ENCODE results near the gene CYP1B1.

Gene CYP1B1

GRCh38 chr2:38056216-38056615 is 19.7 kb downstream of the CYP1B1 start:
- H3K79me2 ChIP-seq (ENCODE audit: low read length), result no peaks in the 10 kb centered on the region
- H3K4me2 ChIP-seq (ENCODE audit: low read depth, low read length), result no peak overlapping the region
- no peaks in the 10 kb centered on the region for H4K20me1 ChIP-seq (ENCODE audit: insufficient read depth, low read length)
- H3K9me3 ChIP-seq (replicated peaks; ENCODE audit: insufficient read depth, low read length), result no peaks in the 10 kb centered on the region
- no peaks in the 10 kb centered on the region for H3K36me3 ChIP-seq (replicated peaks; ENCODE audit: insufficient read depth, low read length)
- no peak overlapping the region for H2AFZ ChIP-seq (ENCODE audit: low read length)
- TF ChIP-seq EZH2phosphoT487 (IDR thresholded peaks at IDR 0.05; ENCODE audit: low read length) (no peak), CTCF (IDR thresholded peaks at IDR 0.05; ENCODE audit: low read length) (no peak), EZH2 (optimal IDR thresholded peaks at IDR 0.05; ENCODE audit: low read depth, low read length) (no peak)
- no peaks in the 10 kb centered on the region for H3K4me1 ChIP-seq (ENCODE audit: low read length)
- H3F3A ChIP-seq (ENCODE audit: insufficient read depth, low read length), result no peaks in the 10 kb centered on the region
- no peak overlapping the region for H3K9ac ChIP-seq (ENCODE audit: low read length)
- no peaks in the 10 kb centered on the region for H3K27me3 ChIP-seq (replicated peaks; ENCODE audit: insufficient read depth, low read length)
- no peaks in the 10 kb centered on the region for H3K9me2 ChIP-seq (replicated peaks; ENCODE audit: insufficient read depth, low read length)
- DNase-seq, result no peak
- H3K27ac ChIP-seq (ENCODE audit: low read length), result no peak overlapping the region
- no peak overlapping the region for H3K4me3 ChIP-seq (ENCODE audit: low read length)

- H3K4me3 ChIP-seq (ENCODE audit: low read length), result no peak overlapping the region
- H3K79me2 ChIP-seq (ENCODE audit: low read length), result no peaks in the 10 kb centered on the region
- no peaks in the 10 kb centered on the region for H3K36me3 ChIP-seq (replicated peaks; ENCODE audit: insufficient read depth, low read length)
- no peaks in the 10 kb centered on the region for H4K20me1 ChIP-seq (ENCODE audit: insufficient read depth, low read length)
- no peaks in the 10 kb centered on the region for H3K9me2 ChIP-seq (replicated peaks; ENCODE audit: insufficient read depth, low read length)
- no peaks in the 10 kb centered on the region for H3K4me1 ChIP-seq (ENCODE audit: low read length)
- DNase-seq, result no peak
- no peaks in the 10 kb centered on the region for H3K27me3 ChIP-seq (replicated peaks; ENCODE audit: insufficient read depth, low read length)
- no peak overlapping the region for H2AFZ ChIP-seq (ENCODE audit: low read length)
- no peak overlapping the region for H3K9ac ChIP-seq (ENCODE audit: low read length)
- no peak overlapping the region for H3K27ac ChIP-seq (ENCODE audit: low read length)
- H3K4me2 ChIP-seq (ENCODE audit: low read depth, low read length), result no peak overlapping the region
- H3K9me3 ChIP-seq (replicated peaks; ENCODE audit: insufficient read depth, low read length), result no peaks in the 10 kb centered on the region
- no peak for TF ChIP-seq EZH2 (optimal IDR thresholded peaks at IDR 0.05; ENCODE audit: low read depth, low read length)
- no peak for TF ChIP-seq EZH2phosphoT487 (IDR thresholded peaks at IDR 0.05; ENCODE audit: low read length)
- no peak for TF ChIP-seq CTCF (IDR thresholded peaks at IDR 0.05; ENCODE audit: low read length)
- H3F3A ChIP-seq (ENCODE audit: insufficient read depth, low read length), result no peaks in the 10 kb centered on the region
These were observed 30.1 kb downstream of the CYP1B1 start for GRCh38 chr2:38045811-38046210.

GRCh38 chr2:38039121-38039910 is 36.6 kb downstream of the CYP1B1 start:
- no peak for TF ChIP-seq EZH2 (optimal IDR thresholded peaks at IDR 0.05; ENCODE audit: low read depth, low read length)
- no peak for TF ChIP-seq EZH2phosphoT487 (IDR thresholded peaks at IDR 0.05; ENCODE audit: low read length)
- no peak for TF ChIP-seq CTCF (IDR thresholded peaks at IDR 0.05; ENCODE audit: low read length)
- no peak for DNase-seq
- Histone ChIP-seq H3F3A (ENCODE audit: insufficient read depth, low read length) (no peaks in the 10 kb centered on the region), H3K4me1 (ENCODE audit: low read length) (no peaks in the 10 kb centered on the region), H2AFZ (ENCODE audit: low read length) (no peak overlapping the region), H3K27me3 (replicated peaks; ENCODE audit: insufficient read depth, low read length) (no peaks in the 10 kb centered on the region), H3K27ac (ENCODE audit: low read length) (no peak overlapping the region), H3K9me2 (replicated peaks; ENCODE audit: insufficient read depth, low read length) (no peaks in the 10 kb centered on the region), H4K20me1 (ENCODE audit: insufficient read depth, low read length) (no peaks in the 10 kb centered on the region), H3K9ac (ENCODE audit: low read length) (no peak overlapping the region), H3K4me2 (ENCODE audit: low read depth, low read length) (no peak overlapping the region), H3K79me2 (ENCODE audit: low read length) (no peaks in the 10 kb centered on the region), H3K9me3 (replicated peaks; ENCODE audit: insufficient read depth, low read length) (no peaks in the 10 kb centered on the region), H3K4me3 (ENCODE audit: low read length) (no peak overlapping the region), H3K36me3 (replicated peaks; ENCODE audit: insufficient read depth, low read length) (no peaks in the 10 kb centered on the region)
